GM19468 (cell line): ENCODE results near the gene RBM18.

Experiments used
- ATAC-seq: cut with Tn5 transposase; IDR thresholded peaks from one replicate; pipeline ENCODE4 v1.9.1; 2021; ENCODE audit warnings: mild to moderate bottlenecking, moderate library complexity, moderate number of reproducible peaks; ENCODE audit not compliant: unreplicated experiment; ENCODE audit errors: extremely low read depth

Gene RBM18

GRCh38 chr9:122225312-122226141 is 39.1 kb downstream of the RBM18 start:
- ATAC-seq: no peak

- ATAC-seq: no peak
Measured at GRCh38 chr9:122223435-122223834, 41.2 kb downstream of the RBM18 start.

- ATAC-seq: no peak
Measured at GRCh38 chr9:122222791-122223190, 41.8 kb downstream of the RBM18 start.

GRCh38 chr9:122221183-122221811 is 43.3 kb downstream of the RBM18 start:
- no peak for ATAC-seq

GRCh38 chr9:122220673-122221182 is 43.9 kb downstream of the RBM18 start:
- no peak for ATAC-seq

GRCh38 chr9:122219856-122220672 is 44.6 kb downstream of the RBM18 start:
- no peak for ATAC-seq

- no peak for ATAC-seq
Measured at GRCh38 chr9:122218935-122219855, 45.4 kb downstream of the RBM18 start.

GRCh38 chr9:122218071-122218934 is 46.3 kb downstream of the RBM18 start:
- no peak for ATAC-seq

GRCh38 chr9:122217640-122218039 is 47.0 kb downstream of the RBM18 start:
- no peak for ATAC-seq

- ATAC-seq: no peak
Measured at GRCh38 chr9:122216798-122217418, 47.7 kb downstream of the RBM18 start.

GRCh38 chr9:122216138-122216797 is 48.4 kb downstream of the RBM18 start:
- ATAC-seq: no peak

GRCh38 chr9:122215663-122216062 is 49.0 kb downstream of the RBM18 start:
- ATAC-seq: no peak

GRCh38 chr9:122214507-122214906 is 50.1 kb downstream of the RBM18 start:
- ATAC-seq: no peak

- no peak for ATAC-seq
Measured at GRCh38 chr9:122213589-122214413, 50.8 kb downstream of the RBM18 start.

- ATAC-seq: no peak
Measured at GRCh38 chr9:122213102-122213588, 51.5 kb downstream of the RBM18 start.

GRCh38 chr9:122212473-122213004 is 52.1 kb downstream of the RBM18 start:
- no peak for ATAC-seq
